ENCODE results near the gene ZNRD2.
A peak's percentile ranks its signal among the peaks of the same experiment; 100 is the strongest.

The ZNRD2 gene

DNA sequence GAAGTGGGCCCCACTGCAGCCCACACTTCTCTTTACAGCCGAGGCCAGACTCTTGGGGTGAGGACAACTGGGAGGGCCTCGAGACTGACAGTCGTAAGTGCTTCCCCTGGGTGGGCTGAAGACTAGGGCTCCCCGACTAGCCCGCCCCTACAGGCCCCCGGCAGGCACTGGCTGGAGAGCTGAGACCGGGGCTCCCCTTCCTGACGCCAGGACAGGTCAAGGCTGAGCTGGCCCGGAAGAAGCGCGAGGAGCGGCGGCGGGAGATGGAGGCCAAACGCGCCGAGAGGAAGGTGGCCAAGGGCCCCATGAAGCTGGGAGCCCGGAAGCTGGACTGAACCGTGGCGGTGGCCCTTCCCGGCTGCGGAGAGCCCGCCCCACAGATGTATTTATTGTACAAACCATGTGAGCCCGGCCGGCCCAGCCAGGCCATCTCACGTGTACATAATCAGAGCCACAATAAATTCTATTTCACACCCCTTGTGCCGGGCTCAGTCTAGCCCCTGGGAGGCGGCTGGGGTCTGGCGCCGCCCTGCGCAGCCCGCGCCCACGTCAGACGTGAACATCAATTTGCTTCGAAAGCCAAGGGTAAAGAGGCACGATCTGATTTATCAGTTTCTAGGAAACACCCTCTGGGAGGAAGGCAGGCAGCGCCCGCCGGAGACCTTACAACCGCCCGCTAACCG, 31.9 kb upstream of the ZNRD2 start:
- DNase-seq (ENCODE audit: extremely low read depth in 1 of 2, low read depth in 1 of 2): no peak

DNA sequence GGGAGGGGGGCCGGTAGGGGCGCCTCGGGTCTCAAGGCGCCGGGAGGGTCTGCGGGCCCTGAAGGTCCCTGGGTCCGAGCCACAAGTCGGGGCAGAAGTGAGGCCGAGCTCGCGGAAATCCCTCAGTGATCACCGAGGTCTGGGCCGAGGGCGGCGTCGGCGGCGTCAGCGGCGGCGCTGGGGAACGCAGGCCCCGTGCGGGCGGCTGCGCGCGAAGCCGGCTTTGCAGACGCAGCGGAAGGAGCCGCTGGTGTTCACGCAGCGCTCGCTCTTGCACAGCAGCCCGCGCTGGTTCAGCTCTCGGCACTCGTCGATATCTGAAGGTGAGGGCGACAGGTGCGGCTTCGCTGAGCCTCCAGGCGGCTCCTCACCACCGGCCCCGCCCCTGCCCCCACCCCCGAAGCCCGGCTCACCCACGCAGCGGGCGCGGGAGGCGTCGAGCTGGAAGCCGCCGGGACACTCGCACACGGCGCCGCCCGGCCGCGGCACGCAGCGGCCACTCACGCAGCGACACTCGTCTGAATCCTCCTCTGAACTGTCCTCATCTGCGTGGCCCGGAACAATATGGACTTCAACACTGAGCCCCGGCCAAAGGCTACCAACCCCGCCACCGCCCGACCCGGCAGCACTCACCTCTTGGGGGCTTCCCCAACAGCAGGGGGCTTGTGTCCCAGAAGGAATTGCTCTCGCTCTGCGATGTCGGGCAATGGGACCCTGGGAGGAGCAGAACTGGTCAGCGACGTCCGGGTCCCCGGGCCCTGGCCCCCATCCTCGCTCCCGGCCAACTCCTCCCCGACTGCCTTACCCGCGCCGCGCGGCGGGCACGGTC, 31.1 kb upstream of the ZNRD2 start:
- no peak for DNase-seq (ENCODE audit: extremely low read depth in 1 of 2, low read depth in 1 of 2)

DNA sequence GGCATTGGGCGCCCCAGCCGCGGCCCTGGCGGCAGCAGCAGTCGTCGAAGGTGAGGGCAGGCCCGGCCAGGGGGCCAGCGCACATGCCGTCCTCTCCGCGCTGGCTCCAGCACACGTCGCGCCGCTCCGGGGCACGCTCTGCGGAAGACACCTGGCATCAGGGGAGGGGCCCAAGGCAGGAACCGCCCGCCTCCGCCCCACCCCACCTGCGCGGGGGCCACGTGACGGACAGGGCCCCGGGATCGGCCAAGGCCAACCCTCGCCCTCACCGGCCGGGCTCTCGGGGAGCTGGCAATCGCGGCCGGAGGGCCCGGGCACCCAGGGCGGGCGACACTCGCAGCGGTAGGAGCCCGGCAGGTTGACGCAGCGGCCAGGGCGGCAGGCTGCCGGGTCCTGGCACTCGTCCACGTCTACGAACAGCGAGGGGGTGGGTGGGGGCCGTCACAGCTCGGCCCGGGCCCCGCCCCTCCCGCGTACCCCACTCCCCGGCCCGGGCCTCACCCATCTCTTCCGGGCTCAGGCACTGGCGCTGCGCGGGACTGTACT, 30.5 kb upstream of the ZNRD2 start:
- DNase-seq (ENCODE audit: extremely low read depth in 1 of 2, low read depth in 1 of 2): no peak

DNA sequence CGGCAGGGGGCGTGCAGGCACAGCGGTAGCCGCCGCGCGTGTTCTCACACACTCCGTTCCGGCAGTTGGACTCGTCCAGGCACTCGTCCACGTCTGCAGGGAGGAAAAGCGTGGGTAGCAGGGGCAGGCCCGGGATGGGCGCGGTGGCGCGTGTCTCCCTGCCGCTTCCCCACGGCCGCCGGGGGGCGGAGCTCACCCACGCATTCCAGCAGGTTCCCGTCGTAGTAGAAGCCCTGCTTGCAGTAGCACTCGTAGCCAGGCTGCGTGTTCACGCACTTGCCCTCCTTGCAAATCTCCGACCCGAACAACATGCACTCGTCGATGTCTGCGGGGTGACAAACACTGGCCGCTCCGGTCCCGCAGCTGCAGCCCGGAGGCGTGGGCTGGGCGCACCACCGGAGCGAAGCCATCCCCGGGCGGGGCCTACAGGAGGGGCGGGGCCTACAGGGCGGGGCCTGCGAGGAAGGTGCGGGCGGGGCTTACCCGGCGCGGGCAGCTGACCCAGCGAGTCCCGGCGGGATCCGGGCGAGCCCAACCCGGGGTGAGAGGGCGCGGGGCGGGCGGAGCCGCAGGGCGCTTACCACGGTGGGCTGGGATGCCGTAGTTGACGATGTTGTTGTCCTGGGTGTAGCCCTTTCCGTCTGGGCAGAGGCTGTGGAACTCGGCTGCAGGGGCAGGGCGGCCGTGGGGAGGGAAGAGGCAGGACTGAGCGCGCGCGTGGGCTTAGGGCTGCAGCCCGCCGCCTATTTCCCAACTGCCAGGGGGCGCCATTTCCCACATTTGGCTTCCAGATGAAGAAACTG, 29.8 kb upstream of the ZNRD2 start:
- peak; percentile 71 to 77 for DNase-seq (ENCODE audit: extremely low read depth in 1 of 2, low read depth in 1 of 2)

- no peak for DNase-seq (ENCODE audit: extremely low read depth in 1 of 2, low read depth in 1 of 2)
Observed at GRCh38 chr11:65541093-65541982, 28.9 kb upstream of the ZNRD2 start.

- no peak for DNase-seq (ENCODE audit: extremely low read depth in 1 of 2, low read depth in 1 of 2)
Observed at GRCh38 chr11:65542738-65543390, 27.4 kb upstream of the ZNRD2 start.

DNA sequence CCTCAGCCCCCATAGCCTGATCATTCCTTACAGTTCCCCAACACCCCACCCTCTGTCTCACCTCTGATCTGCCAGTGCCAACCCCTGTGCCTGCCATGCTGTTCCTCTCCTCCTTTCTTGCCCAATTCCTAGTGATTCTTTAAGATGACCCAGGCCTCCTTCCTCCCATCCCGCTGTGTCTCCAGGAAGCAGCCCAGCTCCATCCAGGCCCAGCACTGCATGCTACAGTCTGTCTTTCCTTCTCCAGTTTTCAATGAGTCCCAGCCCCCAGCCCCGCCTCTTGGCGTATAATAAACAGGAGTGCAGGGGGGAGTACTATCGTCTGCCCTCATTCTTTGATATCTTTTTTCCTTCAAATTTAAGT, 24.4 kb upstream of the ZNRD2 start:
- no peak for DNase-seq (ENCODE audit: extremely low read depth in 1 of 2, low read depth in 1 of 2)

DNA sequence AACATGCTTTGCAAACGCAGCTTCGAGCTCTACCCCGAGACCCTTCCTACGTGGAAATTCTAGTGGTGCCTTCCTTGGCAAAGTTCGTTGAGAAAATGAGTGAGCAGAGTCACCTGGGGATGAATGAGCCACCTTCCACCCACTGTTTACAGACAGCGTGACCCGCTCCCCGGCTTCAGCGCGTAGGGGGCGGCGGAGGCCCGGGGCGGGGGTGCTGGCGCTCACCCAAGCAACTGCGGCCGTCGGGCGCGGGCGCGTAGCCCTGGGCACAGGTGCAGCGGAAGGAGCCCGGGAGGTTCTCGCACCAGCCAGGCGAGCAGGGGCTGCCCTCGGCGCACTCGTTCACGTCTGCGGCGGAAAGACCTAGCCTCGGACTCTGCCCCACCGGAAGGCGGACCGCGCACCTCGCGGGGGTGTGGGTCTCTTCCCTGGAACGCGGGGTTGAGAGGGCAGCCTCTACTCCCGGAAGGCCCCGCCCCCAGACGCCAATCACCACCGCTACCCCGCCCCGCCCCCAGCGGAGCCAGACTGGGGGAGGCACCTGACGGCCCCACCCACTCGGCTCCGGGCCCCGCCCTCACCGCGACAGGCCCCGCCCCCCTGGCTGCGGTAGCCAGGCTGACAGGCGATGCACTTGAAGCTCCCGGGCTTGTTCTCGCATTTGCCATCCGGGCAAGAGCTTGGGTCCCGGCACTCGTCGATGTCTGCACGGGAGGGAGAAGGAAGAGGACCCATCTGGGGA, 23.9 kb upstream of the ZNRD2 start:
- DNase-seq (ENCODE audit: extremely low read depth in 1 of 2, low read depth in 1 of 2): peak; percentile 92 to 96

DNA sequence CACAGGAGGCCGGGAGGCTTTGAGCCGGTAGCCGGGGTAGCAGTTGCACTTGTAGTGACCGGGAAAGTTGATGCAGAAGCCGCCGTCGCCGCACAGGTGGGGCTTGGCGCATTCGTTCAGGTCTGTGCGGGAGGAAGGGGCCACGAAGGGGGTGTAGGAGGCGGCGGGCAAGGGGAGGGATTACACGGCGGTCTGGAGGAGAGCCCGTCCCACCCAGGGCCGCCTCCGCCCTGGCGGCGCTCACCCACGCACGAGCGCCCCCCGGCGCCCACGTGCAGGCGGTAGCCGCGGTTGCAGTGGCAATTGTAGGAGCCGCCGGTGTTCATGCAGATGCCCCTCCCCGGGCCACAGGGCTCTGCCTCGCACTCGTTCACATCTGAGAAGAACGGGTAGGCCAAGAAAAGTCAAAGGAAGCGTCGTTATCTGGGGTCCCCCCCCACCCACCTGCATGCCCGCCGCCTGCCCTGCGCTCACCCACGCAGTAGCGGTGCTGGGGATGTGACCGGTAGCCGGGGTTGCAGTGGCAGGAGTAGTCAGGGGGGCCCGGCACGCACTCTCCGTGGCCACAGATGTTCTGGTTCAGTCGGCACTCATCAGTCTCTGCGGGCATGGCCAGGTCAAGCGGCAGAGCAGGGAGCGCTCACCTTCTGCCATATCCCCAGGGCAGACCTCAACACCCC, 22.7 kb upstream of the ZNRD2 start:
- no peak for DNase-seq (ENCODE audit: extremely low read depth in 1 of 2, low read depth in 1 of 2)

GRCh38 chr11:65548395-65548794, 21.9 kb upstream of the ZNRD2 start:
- DNase-seq (ENCODE audit: extremely low read depth in 1 of 2, low read depth in 1 of 2): no peak

DNA sequence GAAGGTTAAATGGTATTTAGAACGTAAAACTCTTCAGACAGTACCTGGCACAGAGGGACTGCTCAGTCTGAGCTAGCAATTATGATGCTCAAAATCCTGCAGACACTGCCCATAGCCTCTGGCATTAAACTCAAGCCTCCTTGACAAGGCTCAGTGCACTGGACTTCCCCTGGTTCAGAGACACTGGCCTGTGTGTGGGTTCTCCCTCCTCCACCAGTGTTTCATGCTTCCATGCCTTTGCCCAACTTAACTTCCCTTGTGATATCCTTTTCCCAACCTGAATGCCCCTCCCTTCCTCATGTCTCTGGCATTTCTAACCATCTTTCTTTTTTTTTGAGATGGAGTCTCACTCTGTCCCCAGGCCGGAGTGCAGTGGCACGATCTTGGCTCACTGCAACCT, 21.2 kb upstream of the ZNRD2 start:
- no peak for DNase-seq (ENCODE audit: extremely low read depth in 1 of 2, low read depth in 1 of 2)

DNA sequence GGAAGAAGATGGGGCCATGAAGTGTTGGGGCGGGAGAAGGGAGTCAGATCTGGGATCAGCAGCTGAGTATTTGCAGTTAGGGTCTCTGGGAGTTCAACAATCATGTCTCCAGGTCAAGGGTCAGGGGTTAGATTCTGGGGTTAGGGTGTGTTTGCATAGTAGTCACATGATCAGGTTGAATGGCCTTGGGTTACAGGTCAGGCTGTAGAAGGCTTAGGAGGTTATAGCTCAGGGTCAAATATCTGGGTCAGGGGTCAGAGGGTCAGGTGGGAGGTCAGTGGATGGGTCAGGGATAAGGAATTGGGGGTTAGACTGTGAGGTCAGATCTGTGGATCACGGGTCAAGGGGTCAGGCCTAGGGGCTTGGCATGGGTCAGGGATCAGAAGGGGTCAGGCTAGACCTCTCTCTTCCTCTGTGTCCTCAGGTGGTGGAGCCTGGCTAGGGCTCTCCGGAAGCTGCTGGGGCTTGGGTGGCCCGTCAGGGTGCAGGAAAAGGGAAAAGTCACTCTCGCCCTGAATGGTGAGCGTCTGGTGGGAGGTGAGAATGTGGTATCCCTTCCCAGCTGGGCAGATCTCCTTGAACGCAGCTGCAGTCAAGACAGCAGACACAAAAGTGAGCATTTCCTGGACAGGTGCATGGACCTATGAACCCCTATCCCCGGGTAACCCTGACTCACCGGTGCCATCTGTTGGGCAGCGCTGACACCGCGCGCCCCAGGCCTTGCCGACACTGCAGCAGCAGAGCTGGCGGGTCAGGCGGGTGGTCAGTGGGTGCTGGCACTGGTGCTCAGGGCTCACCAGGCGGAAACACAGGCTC, 18.5 kb upstream of the ZNRD2 start:
- DNase-seq (ENCODE audit: extremely low read depth in 1 of 2, low read depth in 1 of 2): no peak

GRCh38 chr11:65552388-65552951, 17.8 kb upstream of the ZNRD2 start:
- no peak for DNase-seq (ENCODE audit: extremely low read depth in 1 of 2, low read depth in 1 of 2)

- DNase-seq (ENCODE audit: extremely low read depth in 1 of 2, low read depth in 1 of 2): no peak
Observed at GRCh38 chr11:65553301-65554001, 16.8 kb upstream of the ZNRD2 start.

- no peak for DNase-seq (ENCODE audit: extremely low read depth in 1 of 2, low read depth in 1 of 2)
Observed at GRCh38 chr11:65554057-65554818, 16.0 kb upstream of the ZNRD2 start.

GRCh38 chr11:65554842-65555430, 15.3 kb upstream of the ZNRD2 start:
- DNase-seq (ENCODE audit: extremely low read depth in 1 of 2, low read depth in 1 of 2): no peak

Measured in stimulated activated CD8-positive, alpha-beta memory T cell treated with anti-CD3 and anti-CD28 coated beads, Interleukin-7, amount 100 ng/mL, for 48 hours (primary cell).